Measurements from ENCODE around the gene FAM81A. TPM values are rescaled to one million over a fixed set of nuclear protein-coding genes. Genes with fewer than 3 reads are reported as not detected.
"Not testable (repeated sequence)": the region's sequence is repeated elsewhere in the genome, so short reads cannot be mapped to it uniquely, and the experiment has no call there.

The FAM81A gene
- total RNA-seq, 1 donor from 2014 or later = 0.92 TPM

- no peak for DNase-seq (ENCODE audit: low spot score in 2 of 2, unreplicated experiment in 2 of 2)
- TF ChIP-seq, protein P1, sequence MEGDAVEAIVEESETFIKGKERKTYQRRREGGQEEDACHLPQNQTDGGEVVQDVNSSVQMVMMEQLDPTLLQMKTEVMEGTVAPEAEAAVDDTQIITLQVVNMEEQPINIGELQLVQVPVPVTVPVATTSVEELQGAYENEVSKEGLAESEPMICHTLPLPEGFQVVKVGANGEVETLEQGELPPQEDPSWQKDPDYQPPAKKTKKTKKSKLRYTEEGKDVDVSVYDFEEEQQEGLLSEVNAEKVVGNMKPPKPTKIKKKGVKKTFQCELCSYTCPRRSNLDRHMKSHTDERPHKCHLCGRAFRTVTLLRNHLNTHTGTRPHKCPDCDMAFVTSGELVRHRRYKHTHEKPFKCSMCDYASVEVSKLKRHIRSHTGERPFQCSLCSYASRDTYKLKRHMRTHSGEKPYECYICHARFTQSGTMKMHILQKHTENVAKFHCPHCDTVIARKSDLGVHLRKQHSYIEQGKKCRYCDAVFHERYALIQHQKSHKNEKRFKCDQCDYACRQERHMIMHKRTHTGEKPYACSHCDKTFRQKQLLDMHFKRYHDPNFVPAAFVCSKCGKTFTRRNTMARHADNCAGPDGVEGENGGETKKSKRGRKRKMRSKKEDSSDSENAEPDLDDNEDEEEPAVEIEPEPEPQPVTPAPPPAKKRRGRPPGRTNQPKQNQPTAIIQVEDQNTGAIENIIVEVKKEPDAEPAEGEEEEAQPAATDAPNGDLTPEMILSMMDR (IDR thresholded peaks at IDR 0.05; ENCODE audit: unreplicated experiment) = no peak
- no peak overlapping the region for H3K4me3 Mint-ChIP-seq
- no peaks in the 10 kb centered on the region for H3K4me1 Mint-ChIP-seq
- H3K27me3 Mint-ChIP-seq (ENCODE audit: low read depth) = no peaks in the 10 kb centered on the region
- H3K36me3 Mint-ChIP-seq = no peaks in the 10 kb centered on the region
- no peak overlapping the region for H3K27ac Mint-ChIP-seq
- H3K9me3 Mint-ChIP-seq = no peaks in the 10 kb centered on the region
These were observed 83.5 kb downstream of the FAM81A start for GRCh38 chr15:59521443-59521842.

- DNase-seq (ENCODE audit: low spot score in 2 of 2, unreplicated experiment in 2 of 2) = no peak
- Mint-ChIP-seq H3K4me1 (no peaks in the 10 kb centered on the region), H3K27me3 (ENCODE audit: low read depth) (no peaks in the 10 kb centered on the region), H3K4me3 (no peak overlapping the region), H3K9me3 (no peaks in the 10 kb centered on the region), H3K27ac (no peak overlapping the region), H3K36me3 (no peaks in the 10 kb centered on the region)
- TF ChIP-seq, protein P1 (IDR thresholded peaks at IDR 0.05; ENCODE audit: unreplicated experiment) = no peak
These were observed 85.0 kb downstream of the FAM81A start for GRCh38 chr15:59522988-59523461.

- no peaks in the 10 kb centered on the region for H3K27me3 Mint-ChIP-seq (ENCODE audit: low read depth)
- no peaks in the 10 kb centered on the region for H3K36me3 Mint-ChIP-seq
- H3K4me3 Mint-ChIP-seq = no peak overlapping the region
- TF ChIP-seq, protein P1 (IDR thresholded peaks at IDR 0.05; ENCODE audit: unreplicated experiment) = no peak
- no peaks in the 10 kb centered on the region for H3K9me3 Mint-ChIP-seq
- no peak overlapping the region for H3K27ac Mint-ChIP-seq
- DNase-seq (ENCODE audit: low spot score in 2 of 2, unreplicated experiment in 2 of 2) = no peak
- H3K4me1 Mint-ChIP-seq = no peaks in the 10 kb centered on the region
These were observed 85.7 kb downstream of the FAM81A start for GRCh38 chr15:59523702-59524101.

GRCh38 chr15:59524331-59524731 is 86.3 kb downstream of the FAM81A start:
- Mint-ChIP-seq H3K36me3 (no peaks in the 10 kb centered on the region), H3K4me1 (no peaks in the 10 kb centered on the region), H3K9me3 (no peaks in the 10 kb centered on the region), H3K27ac (no peak overlapping the region), H3K27me3 (ENCODE audit: low read depth) (no peaks in the 10 kb centered on the region), H3K4me3 (no peak overlapping the region)
- no peak for DNase-seq (ENCODE audit: low spot score in 2 of 2, unreplicated experiment in 2 of 2)
- TF ChIP-seq, protein P1 (IDR thresholded peaks at IDR 0.05; ENCODE audit: unreplicated experiment) = no peak

DNA sequence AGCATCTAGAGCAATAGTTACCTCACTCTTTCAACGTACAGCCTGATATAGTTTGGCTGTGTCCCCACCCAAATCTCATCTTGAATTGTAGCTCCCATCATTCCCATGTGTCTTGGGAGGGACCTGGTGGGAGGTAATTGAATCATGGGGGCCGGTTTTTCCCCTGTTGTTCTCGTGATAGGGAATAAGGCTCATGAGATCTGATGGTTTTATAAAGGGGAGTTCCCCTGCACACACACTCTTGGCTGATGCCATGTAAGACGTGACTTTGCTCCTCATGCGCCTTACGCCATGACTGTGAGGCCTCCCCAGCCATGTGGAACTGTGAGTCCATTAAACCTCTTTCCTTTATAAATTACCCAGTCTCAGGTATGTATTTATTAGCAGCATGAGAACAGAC is 88.5 kb downstream of the FAM81A start:
- not testable (repeated sequence) for H3K4me1 Mint-ChIP-seq; H3K27me3 Mint-ChIP-seq (ENCODE audit: low read depth)

DNA sequence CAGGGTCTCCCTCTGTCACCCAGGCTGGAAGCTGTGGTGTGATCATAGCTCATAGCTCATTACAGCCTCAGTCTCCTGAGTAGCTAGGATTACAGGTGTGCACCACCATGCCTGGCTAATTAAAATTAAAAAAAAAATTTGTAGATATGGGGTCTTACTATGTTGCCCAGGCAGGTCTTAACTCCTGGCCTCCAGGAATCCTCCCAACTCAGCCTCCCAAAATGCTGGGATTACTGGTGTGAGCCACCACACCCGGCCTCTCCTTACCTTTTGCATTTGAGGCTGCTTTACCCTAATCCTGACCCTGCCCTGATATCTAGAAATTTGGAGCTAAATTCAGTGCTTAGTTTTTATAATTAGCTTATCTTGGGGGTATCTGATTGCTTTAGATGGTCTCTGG is 90.4 kb downstream of the FAM81A start:
- H3K4me3 Mint-ChIP-seq = no peak overlapping the region
- H3K27me3 Mint-ChIP-seq (ENCODE audit: low read depth) = peaks cover 15% of the 10 kb centered on the region
- DNase-seq (ENCODE audit: low spot score in 2 of 2, unreplicated experiment in 2 of 2) = no peak
- H3K36me3 Mint-ChIP-seq = no peaks in the 10 kb centered on the region
- no peak overlapping the region for H3K27ac Mint-ChIP-seq
- H3K9me3 Mint-ChIP-seq = no peaks in the 10 kb centered on the region
- TF ChIP-seq, protein P1 (IDR thresholded peaks at IDR 0.05; ENCODE audit: unreplicated experiment) = no peak
- H3K4me1 Mint-ChIP-seq = no peaks in the 10 kb centered on the region

More for the DNA sequence above, 88.5 kb downstream of the FAM81A start:
- not testable (repeated sequence) for DNase-seq (ENCODE audit: low spot score in 2 of 2, unreplicated experiment in 2 of 2); H3K4me3 Mint-ChIP-seq; H3K9me3 Mint-ChIP-seq; H3K27ac Mint-ChIP-seq; H3K36me3 Mint-ChIP-seq
